Upper lobe of left lung (tissue), 4 donors: Measurements from ENCODE around the gene PLIN5.

Experiments
- POLR2A ChIP-seq, 4 donors: fragments of 450-650 bp; IDR thresholded peaks; one replicate each; pipeline ENCODE4 v1.5.1; 2016 to 2017; ENCODE audit warnings: antibody characterized with exemption in 4 of 4, mild to moderate bottlenecking in 2 of 4
- POLR2AphosphoS5 ChIP-seq, 2 donors: sonication (generic); formaldehyde crosslinking; IDR thresholded peaks; one replicate each; pipeline ENCODE4 v1.5.1; 2017; ENCODE audit warnings: antibody characterized with exemption in 2 of 2
- TF ChIP-seq, protein P1 (sequence below), 6 experiments: fragments of 450-650 bp in 4 of 6; fragments of 200-600 bp in 2 of 6; sonication (generic) in 2 of 6; IDR thresholded peaks; one replicate each; pipeline ENCODE4 v1.5.1; 2016 to 2019; ENCODE audit warnings: antibody characterized with exemption in 6 of 6

DNA sequence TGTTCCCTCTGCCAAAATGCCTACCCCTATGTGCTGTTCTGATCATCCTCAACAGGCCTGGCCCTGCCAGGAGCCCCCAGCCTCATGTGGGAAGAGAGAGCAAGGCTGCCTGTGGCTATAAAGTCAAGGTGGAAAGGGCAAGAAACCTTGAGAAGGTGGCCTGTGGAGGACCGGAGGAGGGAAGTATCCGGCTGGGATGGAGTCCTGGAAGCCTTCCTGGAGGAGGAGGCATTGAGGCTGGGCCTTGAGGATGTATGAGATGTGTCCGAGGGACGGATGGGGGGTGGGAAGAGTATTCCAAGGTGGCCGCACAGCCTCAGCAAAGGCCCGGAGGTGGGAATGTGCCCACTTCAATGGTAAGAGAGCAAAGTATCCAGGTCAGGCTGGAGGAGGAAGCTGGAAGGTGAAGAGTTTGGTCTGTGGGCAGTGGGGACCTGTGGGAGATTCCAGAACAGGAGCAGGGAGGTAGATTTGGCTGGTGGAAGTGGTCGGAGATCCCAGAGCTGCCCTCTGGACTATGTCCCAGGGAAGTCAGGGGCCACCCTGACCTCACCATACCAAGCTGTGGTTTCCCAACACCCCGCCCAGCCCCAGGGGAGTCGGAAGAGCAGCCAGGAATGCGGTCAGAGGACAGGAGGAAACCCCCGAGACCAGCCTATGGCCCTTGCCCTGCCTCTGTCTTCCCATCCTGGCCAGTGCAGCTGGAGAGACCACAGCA, 13.7 kb downstream of the PLIN5 start:
- TF ChIP-seq, protein P1, sequence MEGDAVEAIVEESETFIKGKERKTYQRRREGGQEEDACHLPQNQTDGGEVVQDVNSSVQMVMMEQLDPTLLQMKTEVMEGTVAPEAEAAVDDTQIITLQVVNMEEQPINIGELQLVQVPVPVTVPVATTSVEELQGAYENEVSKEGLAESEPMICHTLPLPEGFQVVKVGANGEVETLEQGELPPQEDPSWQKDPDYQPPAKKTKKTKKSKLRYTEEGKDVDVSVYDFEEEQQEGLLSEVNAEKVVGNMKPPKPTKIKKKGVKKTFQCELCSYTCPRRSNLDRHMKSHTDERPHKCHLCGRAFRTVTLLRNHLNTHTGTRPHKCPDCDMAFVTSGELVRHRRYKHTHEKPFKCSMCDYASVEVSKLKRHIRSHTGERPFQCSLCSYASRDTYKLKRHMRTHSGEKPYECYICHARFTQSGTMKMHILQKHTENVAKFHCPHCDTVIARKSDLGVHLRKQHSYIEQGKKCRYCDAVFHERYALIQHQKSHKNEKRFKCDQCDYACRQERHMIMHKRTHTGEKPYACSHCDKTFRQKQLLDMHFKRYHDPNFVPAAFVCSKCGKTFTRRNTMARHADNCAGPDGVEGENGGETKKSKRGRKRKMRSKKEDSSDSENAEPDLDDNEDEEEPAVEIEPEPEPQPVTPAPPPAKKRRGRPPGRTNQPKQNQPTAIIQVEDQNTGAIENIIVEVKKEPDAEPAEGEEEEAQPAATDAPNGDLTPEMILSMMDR (IDR thresholded peaks at IDR 0.05) = no peak
- TF ChIP-seq POLR2A (IDR thresholded peaks at IDR 0.05) = no peak
- TF ChIP-seq POLR2AphosphoS5 (IDR thresholded peaks at IDR 0.05) = no peak
